WTC11 (cell line): ENCODE results near the gene ARHGEF33. TPM values are rescaled to one million over a fixed set of nuclear protein-coding genes. Genes with fewer than 3 reads are reported as not detected.

Experiments used
- ATAC-seq: fragments of 200-7000 bp; cut with Tn5 transposase; 2 replicates; pipeline ENCODE4 v1.10.0; 2021; ENCODE audit warnings: mild to moderate bottlenecking, moderate library complexity
- CTCF ChIA-PET: fragments of 300-600 bp; sonication (Branson Sonifier 250); formaldehyde crosslinking; loops from one replicate; lab custom pipeline; 2021; ENCODE audit warnings: antibody characterized with exemption; lab: Charles Lee
- POLR2A ChIA-PET: fragments of 350-600 bp; sonication (Branson Sonifier 250); formaldehyde crosslinking; loops from one replicate; lab custom pipeline; 2021; ENCODE audit warnings: antibody characterized with exemption; lab: Charles Lee
- DNase-seq: peaks from one replicate; pipeline ENCODE4 v3.0.0; 2021; ENCODE audit warnings: low spot score
- H3K27ac Mint-ChIP-seq: 2 replicates; pipeline ENCODE4 v1.8.0; 2021; ENCODE audit warnings: mixed read lengths
- H3K27me3 Mint-ChIP-seq: 2 replicates; pipeline ENCODE4 v1.8.0; 2021; ENCODE audit warnings: low read depth, mild to moderate bottlenecking, moderate library complexity, mixed read lengths
- H3K36me3 Mint-ChIP-seq: 2 replicates; pipeline ENCODE4 v1.8.0; 2021; ENCODE audit warnings: mixed read lengths
- H3K4me1 Mint-ChIP-seq: 2 replicates; pipeline ENCODE4 v1.8.0; 2022; ENCODE audit warnings: mixed read lengths
- H3K4me3 Mint-ChIP-seq: 2 replicates; pipeline ENCODE4 v1.8.0; 2021; ENCODE audit warnings: mild to moderate bottlenecking, moderate library complexity, mixed read lengths
- H3K9me3 Mint-ChIP-seq: 2 replicates; pipeline ENCODE4 v1.8.0; 2021; ENCODE audit warnings: mixed read lengths
- CREB1 ChIP-seq: sonication (generic); formaldehyde crosslinking; IDR thresholded peaks from 2 replicates; pipeline ENCODE4 v1.8.0; 2023; ENCODE audit warnings: mild to moderate bottlenecking, missing genetic modification reagents
- CREM ChIP-seq: sonication (generic); formaldehyde crosslinking; IDR thresholded peaks from 2 replicates; pipeline ENCODE4 v1.8.1; 2022; ENCODE audit warnings: mild to moderate bottlenecking, missing genetic modification reagents, moderate library complexity
- E2F1 ChIP-seq: sonication (generic); formaldehyde crosslinking; IDR thresholded peaks from 2 replicates; pipeline ENCODE4 v1.8.0; 2022; ENCODE audit warnings: mild to moderate bottlenecking, missing genetic modification reagents
- ELF4 ChIP-seq: sonication (generic); formaldehyde crosslinking; IDR thresholded peaks from 2 replicates; pipeline ENCODE4 v1.8.1; 2022; ENCODE audit warnings: low read depth, mild to moderate bottlenecking, moderate library complexity, missing genetic modification reagents
- ESRRA ChIP-seq: sonication (generic); formaldehyde crosslinking; IDR thresholded peaks from 2 replicates; pipeline ENCODE4 v1.8.1; 2022; ENCODE audit warnings: mild to moderate bottlenecking, missing genetic modification reagents, borderline replicate concordance
- ETV6 ChIP-seq: sonication (generic); formaldehyde crosslinking; IDR thresholded peaks from 2 replicates; pipeline ENCODE4 v1.8.1; 2022; ENCODE audit warnings: mild to moderate bottlenecking, missing genetic modification reagents
- FOXJ3 ChIP-seq: sonication (generic); formaldehyde crosslinking; IDR thresholded peaks from 2 replicates; pipeline ENCODE4 v1.9.0; 2021; ENCODE audit warnings: missing genetic modification reagents, mild to moderate bottlenecking, borderline replicate concordance
- FOXK1 ChIP-seq: sonication (generic); formaldehyde crosslinking; IDR thresholded peaks from 2 replicates; pipeline ENCODE4 v1.8.0; 2022; ENCODE audit warnings: mild to moderate bottlenecking, moderate library complexity, missing genetic modification reagents
- JAZF1 ChIP-seq: fragments of 250-450 bp; sonication (Bioruptor Pico); IDR thresholded peaks from 2 replicates; pipeline ENCODE4 v1.9.0; 2021; ENCODE audit warnings: moderate library complexity, mild to moderate bottlenecking, inconsistent platforms
- MXD4 ChIP-seq: fragments of 250-450 bp; sonication (Bioruptor Pico); IDR thresholded peaks from 2 replicates; pipeline ENCODE4 v1.8.0; 2021; ENCODE audit warnings: mild to moderate bottlenecking, moderate library complexity, borderline replicate concordance
- OVOL2 ChIP-seq: fragments of 250-450 bp; sonication (Bioruptor Pico); IDR thresholded peaks from 2 replicates; pipeline ENCODE4 v1.9.0; 2021; ENCODE audit warnings: mild to moderate bottlenecking, borderline replicate concordance
- SP1 ChIP-seq: sonication (generic); formaldehyde crosslinking; conservative IDR thresholded peaks from 2 replicates; pipeline ENCODE4 v1.8.1; 2022; ENCODE audit warnings: missing genetic modification reagents
- TEAD1 ChIP-seq: sonication (generic); formaldehyde crosslinking; IDR thresholded peaks from 2 replicates; pipeline ENCODE4 v1.8.0; 2022; ENCODE audit warnings: mild to moderate bottlenecking, missing genetic modification reagents
- TEAD4 ChIP-seq: sonication (generic); formaldehyde crosslinking; IDR thresholded peaks from 2 replicates; pipeline ENCODE4 v1.8.0; 2022; ENCODE audit warnings: mild to moderate bottlenecking, missing genetic modification reagents
- TP53 ChIP-seq: sonication (generic); formaldehyde crosslinking; IDR thresholded peaks from 2 replicates; pipeline ENCODE4 v1.8.1; 2023; ENCODE audit warnings: mild to moderate bottlenecking, missing genetic modification reagents
- USF2 ChIP-seq: sonication (generic); formaldehyde crosslinking; IDR thresholded peaks from 2 replicates; pipeline ENCODE4 v1.8.1; 2023; ENCODE audit warnings: mild to moderate bottlenecking, missing genetic modification reagents, moderate library complexity
- ZBTB43 ChIP-seq: sonication (generic); formaldehyde crosslinking; IDR thresholded peaks from 2 replicates; pipeline ENCODE4 v1.8.1; 2023; ENCODE audit warnings: mild to moderate bottlenecking, missing genetic modification reagents
- ZNF281 ChIP-seq: sonication (generic); formaldehyde crosslinking; IDR thresholded peaks from 2 replicates; pipeline ENCODE4 v1.8.0; 2023; ENCODE audit warnings: mild to moderate bottlenecking, missing genetic modification reagents
- ZNF317 ChIP-seq: sonication (generic); formaldehyde crosslinking; IDR thresholded peaks from 2 replicates; pipeline ENCODE4 v1.8.1; 2023; ENCODE audit warnings: low read depth, mild to moderate bottlenecking, moderate library complexity, missing genetic modification reagents, borderline replicate concordance
- ZNF396 ChIP-seq: fragments of 250-450 bp; sonication (Bioruptor Pico); IDR thresholded peaks from 2 replicates; pipeline ENCODE4 v1.8.0; 2021; ENCODE audit warnings: mild to moderate bottlenecking, moderate library complexity, borderline replicate concordance
- ZNF423 ChIP-seq: fragments of 250-450 bp; sonication (Bioruptor Pico); IDR thresholded peaks from 2 replicates; pipeline ENCODE4 v2.1.2; 2022; ENCODE audit warnings: mild to moderate bottlenecking, moderate library complexity
- ZNF512 ChIP-seq: sonication (generic); formaldehyde crosslinking; IDR thresholded peaks from 2 replicates; pipeline ENCODE4 v1.8.1; 2022; ENCODE audit warnings: missing genetic modification reagents, borderline replicate concordance
- total RNA-seq: library from RNA; stranded (reverse); gene quantifications from 3 replicates; pipeline ENCODE4 v1.2.3, GENCODE V29; 2021

Gene ARHGEF33
- total RNA-seq, 1 experiment from 2014 or later = 0.42 TPM

- Mint-ChIP-seq H3K4me3 (no peak overlapping the region), H3K36me3 (no peaks in the 10 kb centered on the region), H3K4me1 (no peaks in the 10 kb centered on the region), H3K27ac (no peak overlapping the region), H3K9me3 (no peaks in the 10 kb centered on the region), H3K27me3 (no peaks in the 10 kb centered on the region)
- ChIA-PET CTCF (interaction anchor here (3.1 kb wide), 1 partner anchor 36 kb away, joined by 8 read pairs; no protein-coding TSS in a partner anchor), POLR2A (no interaction called here)
- no peak for ATAC-seq
- TF ChIP-seq ZNF396 (CRISPR knock-in tag) = no peak
- no peak for TF ChIP-seq ZNF281
- TF ChIP-seq ELF4 = no peak
- no peak for TF ChIP-seq TEAD4
- no peak for TF ChIP-seq TP53
- no peak for TF ChIP-seq ETV6 (CRISPR knock-in tag)
- TF ChIP-seq USF2 (CRISPR knock-in tag) = no peak
- no peak for TF ChIP-seq SP1 (CRISPR knock-in tag)
- no peak for TF ChIP-seq CREB1 (CRISPR knock-in tag)
- TF ChIP-seq ZBTB43 = no peak
- TF ChIP-seq CREM (CRISPR knock-in tag) = no peak
- TF ChIP-seq ZNF317 (CRISPR knock-in tag) = no peak
- no peak for TF ChIP-seq MXD4 (CRISPR knock-in tag)
- TF ChIP-seq JAZF1 (CRISPR knock-in tag) = no peak
- TF ChIP-seq ZNF423 (CRISPR knock-in tag) = no peak
- TF ChIP-seq FOXK1 = no peak
- no peak for TF ChIP-seq ESRRA
- no peak for TF ChIP-seq TEAD1 (CRISPR knock-in tag)
- no peak for TF ChIP-seq E2F1 (CRISPR knock-in tag)
- TF ChIP-seq OVOL2 = no peak
- DNase-seq = no peak
Measured at GRCh38 chr2:38911191-38911590, 21.5 kb downstream of the ARHGEF33 start.

- POLR2A ChIA-PET = no interaction called here
- Mint-ChIP-seq H3K27ac (no peak overlapping the region), H3K36me3 (no peaks in the 10 kb centered on the region), H3K27me3 (no peaks in the 10 kb centered on the region), H3K9me3 (no peaks in the 10 kb centered on the region), H3K4me1 (no peaks in the 10 kb centered on the region), H3K4me3 (no peak overlapping the region)
- TF ChIP-seq FOXJ3 (CRISPR knock-in tag) = no peak
- TF ChIP-seq ZNF512 (CRISPR knock-in tag) = no peak
- ATAC-seq (no peak), DNase-seq (no peak)
- CTCF ChIA-PET = interaction anchor here (3.1 kb wide), 1 partner anchor 35 kb away, joined by 8 read pairs; no protein-coding TSS in a partner anchor
Measured at GRCh38 chr2:38912619-38913018, 22.9 kb downstream of the ARHGEF33 start.
